ENCODE results near the gene CHERP. TPM values are rescaled to one million over a fixed set of nuclear protein-coding genes. Genes with fewer than 3 reads are reported as not detected.

Gene CHERP
- total RNA-seq, 1 donor from 2014 or later = 13.8 TPM

- intact Hi-C loops (cut with DNase I) = no loop called here
- no peaks in the 10 kb centered on the region for H3K27me3 ChIP-seq
- TF ChIP-seq, protein P1, sequence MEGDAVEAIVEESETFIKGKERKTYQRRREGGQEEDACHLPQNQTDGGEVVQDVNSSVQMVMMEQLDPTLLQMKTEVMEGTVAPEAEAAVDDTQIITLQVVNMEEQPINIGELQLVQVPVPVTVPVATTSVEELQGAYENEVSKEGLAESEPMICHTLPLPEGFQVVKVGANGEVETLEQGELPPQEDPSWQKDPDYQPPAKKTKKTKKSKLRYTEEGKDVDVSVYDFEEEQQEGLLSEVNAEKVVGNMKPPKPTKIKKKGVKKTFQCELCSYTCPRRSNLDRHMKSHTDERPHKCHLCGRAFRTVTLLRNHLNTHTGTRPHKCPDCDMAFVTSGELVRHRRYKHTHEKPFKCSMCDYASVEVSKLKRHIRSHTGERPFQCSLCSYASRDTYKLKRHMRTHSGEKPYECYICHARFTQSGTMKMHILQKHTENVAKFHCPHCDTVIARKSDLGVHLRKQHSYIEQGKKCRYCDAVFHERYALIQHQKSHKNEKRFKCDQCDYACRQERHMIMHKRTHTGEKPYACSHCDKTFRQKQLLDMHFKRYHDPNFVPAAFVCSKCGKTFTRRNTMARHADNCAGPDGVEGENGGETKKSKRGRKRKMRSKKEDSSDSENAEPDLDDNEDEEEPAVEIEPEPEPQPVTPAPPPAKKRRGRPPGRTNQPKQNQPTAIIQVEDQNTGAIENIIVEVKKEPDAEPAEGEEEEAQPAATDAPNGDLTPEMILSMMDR (IDR thresholded peaks at IDR 0.05) = no peak
- peaks cover 10 to 41% of the 10 kb centered on the region in 2 donors for H3K4me1 ChIP-seq
- no peaks in the 10 kb centered on the region for H3K9me3 ChIP-seq
- H3K4me3 ChIP-seq = peak overlapping the region; percentile 32 to 45
- H3K36me3 ChIP-seq = no peaks in the 10 kb centered on the region
- H3K27ac ChIP-seq = peak overlapping the region; percentile 20 to 37
- no peak for DNase-seq (ENCODE audit: low spot score in 2 of 2)
These were observed 45.9 kb upstream of the CHERP start for GRCh38 chr19:16587833-16588823.

DNA sequence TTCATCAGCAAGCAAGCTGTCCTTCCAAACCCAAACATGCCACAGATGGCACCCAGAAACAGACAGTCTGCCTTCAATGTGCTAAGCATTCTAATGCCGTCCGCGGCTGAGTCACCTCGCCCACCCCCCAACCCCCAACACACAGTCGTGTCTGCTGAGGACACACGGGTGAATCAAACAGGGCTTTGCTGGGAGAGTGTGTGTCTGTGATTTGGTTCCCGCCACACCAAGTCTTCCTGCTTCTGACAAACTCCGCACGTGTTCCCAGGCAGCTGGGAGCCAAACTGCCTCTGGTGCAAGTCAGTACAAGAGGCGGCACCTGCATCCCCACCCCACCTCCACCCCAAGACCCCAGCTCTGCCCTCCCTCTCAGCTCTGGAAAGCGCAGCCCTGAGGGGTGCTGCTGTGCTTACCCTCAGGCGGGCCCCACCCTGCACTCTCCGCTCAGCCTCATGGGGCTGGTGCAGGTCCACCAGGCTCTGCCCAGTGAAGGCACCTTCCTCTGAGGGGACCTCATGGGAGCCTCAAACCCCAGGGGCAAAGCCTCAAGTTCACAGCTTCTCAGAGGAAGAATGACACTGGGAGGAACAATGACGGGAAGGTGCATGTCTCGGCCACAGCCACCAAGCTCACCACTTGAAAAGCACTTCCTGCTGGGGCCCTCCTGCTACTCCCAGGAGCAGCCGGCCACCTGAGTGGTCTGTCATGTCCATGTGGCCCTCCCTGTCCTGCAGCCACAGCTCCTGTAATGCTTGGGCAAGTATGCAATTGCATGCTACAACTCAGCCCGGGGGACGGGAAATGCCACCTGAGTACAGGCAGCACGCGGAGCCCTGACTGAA lies 45.0 kb upstream of the CHERP start:
- DNase-seq (ENCODE audit: low spot score in 2 of 2) = peak in 1 of 2 donors; percentile 77
- Histone ChIP-seq H3K27me3 (no peaks in the 10 kb centered on the region), H3K36me3 (no peaks in the 10 kb centered on the region), H3K9me3 (no peaks in the 10 kb centered on the region), H3K4me3 (peak overlapping the region; percentile 32 to 45), H3K27ac (peak overlapping the region in 1 of 2 donors; percentile 37), H3K4me1 (peaks cover 10 to 42% of the 10 kb centered on the region in 2 donors)
- intact Hi-C loops (cut with DNase I) = no loop called here
- TF ChIP-seq, protein P1 (IDR thresholded peaks at IDR 0.05) = no peak

GRCh38 chr19:16586477-16586871 lies 44.2 kb upstream of the CHERP start:
- H3K27ac ChIP-seq = no peak overlapping the region
- H3K9me3 ChIP-seq = no peaks in the 10 kb centered on the region
- peaks cover 13 to 42% of the 10 kb centered on the region in 2 donors for H3K4me1 ChIP-seq
- no peak overlapping the region for H3K4me3 ChIP-seq
- peaks cover 0 to 6% of the 10 kb centered on the region in 2 donors for H3K36me3 ChIP-seq
- DNase-seq (ENCODE audit: low spot score in 2 of 2) = no peak
- TF ChIP-seq, protein P1 (IDR thresholded peaks at IDR 0.05) = no peak
- intact Hi-C loops (cut with DNase I) = no loop called here
- no peaks in the 10 kb centered on the region for H3K27me3 ChIP-seq

GRCh38 chr19:16585808-16586476 lies 43.7 kb upstream of the CHERP start:
- H3K27ac ChIP-seq = peak overlapping the region; percentile 31 to 74
- no peaks in the 10 kb centered on the region for H3K27me3 ChIP-seq
- intact Hi-C loops (cut with DNase I) = no loop called here
- no peaks in the 10 kb centered on the region for H3K9me3 ChIP-seq
- DNase-seq (ENCODE audit: low spot score in 2 of 2) = no peak
- TF ChIP-seq, protein P1 (IDR thresholded peaks at IDR 0.05) = no peak
- H3K4me1 ChIP-seq = peaks cover 13 to 42% of the 10 kb centered on the region in 2 donors
- H3K36me3 ChIP-seq = peaks cover 0 to 6% of the 10 kb centered on the region in 2 donors
- no peak overlapping the region for H3K4me3 ChIP-seq
